SK-N-SH (cell line): ENCODE results near the gene NIPAL3. TPM values are rescaled to one million over a fixed set of nuclear protein-coding genes. Genes with fewer than 3 reads are reported as not detected.

Source experiments
- CTCF ChIA-PET: fragments of 300-600, 350-600 bp; formaldehyde crosslinking; extraction: SDS; loops from one replicate; lab custom pipeline; 2021; lab: Yijun Ruan, JAX
- POLR2A ChIA-PET: fragments of 350-600 bp; sonication (Branson Sonifier 250); formaldehyde crosslinking; extraction: SDS; loops from one replicate; lab custom pipeline; 2020; ENCODE audit warnings: antibody characterized with exemption, inconsistent platforms; lab: Yijun Ruan, JAX
- DNase-seq: peaks from one replicate; pipeline ENCODE4 v3.0.0; 2012
- H2AFZ ChIP-seq: fragments of 200-600 bp; sonication (generic); 2 replicates; pipeline ENCODE4 v1.8.1; 2016; ENCODE audit warnings: antibody characterized with exemption, mild to moderate bottlenecking, low read depth
- H3F3A ChIP-seq: fragments of 200-600 bp; sonication (generic); replicated peaks from 2 replicates; pipeline ENCODE3; 2016; ENCODE audit warnings: antibody characterized with exemption, mild to moderate bottlenecking; ENCODE audit not compliant: insufficient read depth
- H3K27ac ChIP-seq, 2 experiments: fragments of 200-500 bp in 1 of 2; fragments of 200-600 bp in 1 of 2; sonication (Bioruptor generic) in 1 of 2; sonication (generic), shearing (Covaris generic) in 1 of 2; 2 replicates each; pipeline versions ENCODE4 v1.5.1 to v1.6.1; 2014 to 2016; ENCODE audit warnings: low read depth in 2 of 2, inconsistent platforms in 1 of 2, low read length in 1 of 2, mild to moderate bottlenecking in 1 of 2, mixed read lengths in 1 of 2
- H3K27me3 ChIP-seq: fragments of 200-600 bp; sonication (generic), shearing (Covaris generic); 2 replicates; pipeline ENCODE4 v1.6.1; 2016; ENCODE audit warnings: mixed run types; ENCODE audit not compliant: insufficient read depth
- H3K36me3 ChIP-seq, 2 experiments: fragments of 200-500 bp in 1 of 2; fragments of 200-600 bp in 1 of 2; sonication (Bioruptor generic) in 1 of 2; sonication (generic) in 1 of 2; replicated peaks in 1 of 2; 2 replicates each; pipeline versions ENCODE3 to v1.5.1; 2014 to 2016; ENCODE audit warnings: low read length in 1 of 2, mild to moderate bottlenecking in 1 of 2; ENCODE audit not compliant: insufficient read depth in 2 of 2, control insufficient read depth in 1 of 2
- H3K4me1 ChIP-seq, 2 experiments: fragments of 200-500 bp in 1 of 2; fragments of 200-600 bp in 1 of 2; sonication (Bioruptor generic) in 1 of 2; sonication (generic), shearing (Covaris generic) in 1 of 2; 2 replicates each; pipeline versions ENCODE4 v1.5.1 to v1.6.1; 2014 to 2016; ENCODE audit warnings: low read depth in 1 of 2, low read length in 1 of 2, mixed run types in 1 of 2; ENCODE audit not compliant: insufficient read depth in 2 of 2, control insufficient read depth in 1 of 2
- H3K4me2 ChIP-seq: fragments of 200-600 bp; sonication (generic), shearing (Covaris generic); 2 replicates; pipeline ENCODE4 v1.6.1; 2017; ENCODE audit warnings: mixed run types
- H3K4me3 ChIP-seq, 2 experiments: fragments of 200-500 bp in 1 of 2; fragments of 200-600 bp in 1 of 2; sonication (Bioruptor generic) in 1 of 2; sonication (generic), shearing (Covaris generic) in 1 of 2; 2 replicates each; pipeline versions ENCODE4 v1.5.1 to v1.8.1; 2014 to 2016; ENCODE audit warnings: low read depth in 2 of 2, inconsistent platforms in 1 of 2, low read length in 1 of 2, mild to moderate bottlenecking in 1 of 2, mixed read lengths in 1 of 2, moderate library complexity in 1 of 2
- H3K79me2 ChIP-seq: fragments of 200-600 bp; sonication (generic); 2 replicates; pipeline ENCODE4 v1.8.1; 2017; ENCODE audit warnings: mild to moderate bottlenecking; ENCODE audit not compliant: insufficient read depth
- H3K9ac ChIP-seq: fragments of 200-600 bp; sonication (generic); 2 replicates; pipeline ENCODE4 v1.6.1; 2017; ENCODE audit warnings: mixed run types
- H3K9me2 ChIP-seq: fragments of 200-600 bp; sonication (generic); 2 replicates; pipeline ENCODE4 v1.6.1; 2017; ENCODE audit warnings: mixed run types
- H3K9me3 ChIP-seq: fragments of 200-600 bp; sonication (generic); 2 replicates; pipeline ENCODE4 v1.6.1; 2017; ENCODE audit warnings: mixed run types, mild to moderate bottlenecking, moderate library complexity
- H4K20me1 ChIP-seq: fragments of 200-600 bp; sonication (generic); 2 replicates; pipeline ENCODE4 v1.6.1; 2017; ENCODE audit warnings: mild to moderate bottlenecking, mixed run types; ENCODE audit not compliant: insufficient read depth
- CHD2 ChIP-seq: fragments of 150-350 bp; IDR thresholded peaks from 2 replicates; pipeline ENCODE4 v1.6.1; 2018; ENCODE audit warnings: low read length; ENCODE audit not compliant: partially characterized antibody
- ELF1 ChIP-seq: IDR thresholded peaks from 2 replicates; pipeline ENCODE4 v1.4.0; 2012
- FOSL2 ChIP-seq: IDR thresholded peaks from 2 replicates; pipeline ENCODE4 v1.4.0; 2012; ENCODE audit warnings: low read depth, mild to moderate bottlenecking, moderate library complexity, borderline replicate concordance
- NRF1 ChIP-seq: IDR thresholded peaks from 2 replicates; pipeline ENCODE4 v1.6.1; 2012; ENCODE audit warnings: low read depth, mild to moderate bottlenecking, low read length
- POLR2AphosphoS5 ChIP-seq: IDR thresholded peaks from 2 replicates; pipeline ENCODE4 v1.6.1; 2012; ENCODE audit warnings: low read depth, low read length
- RAD21 ChIP-seq: IDR thresholded peaks from 2 replicates; pipeline ENCODE4 v1.6.1; 2012; ENCODE audit warnings: mild to moderate bottlenecking, low read length
- RFX5 ChIP-seq: IDR thresholded peaks from 2 replicates; pipeline ENCODE4 v1.6.1; 2012; ENCODE audit warnings: mild to moderate bottlenecking, improper control_type of control experiment, low read length
- TAF1 ChIP-seq: IDR thresholded peaks from 2 replicates; pipeline ENCODE4 v1.6.1; 2012; ENCODE audit warnings: low read depth, mild to moderate bottlenecking, low read length, moderate library complexity, borderline replicate concordance
- WGBS: methylation state at CpG from one replicate; pipeline ENCODE4 v1.1.6; 2017; ENCODE audit warnings: low lambda C conversion rate; 5-methylcytosine and 5-hydroxymethylcytosine counted together
- polyA plus RNA-seq, 3 experiments: library from polyadenylated mRNA; depleted of rRNA; stranded (reverse); fragments of >200 nt; gene quantifications; 2 replicates each; pipeline ENCODE4 v1.2.3, GENCODE V29; 2012
- TF ChIP-seq, protein P1 (sequence below): IDR thresholded peaks from 2 replicates; pipeline ENCODE4 v1.6.1; 2012; ENCODE audit warnings: mild to moderate bottlenecking, low read depth, low read length, moderate library complexity

NIPAL3 gene
- polyA plus RNA-seq, 1 of the 3 experiments (the other 2 are of a cell fraction), result 20.3 TPM

DNA sequence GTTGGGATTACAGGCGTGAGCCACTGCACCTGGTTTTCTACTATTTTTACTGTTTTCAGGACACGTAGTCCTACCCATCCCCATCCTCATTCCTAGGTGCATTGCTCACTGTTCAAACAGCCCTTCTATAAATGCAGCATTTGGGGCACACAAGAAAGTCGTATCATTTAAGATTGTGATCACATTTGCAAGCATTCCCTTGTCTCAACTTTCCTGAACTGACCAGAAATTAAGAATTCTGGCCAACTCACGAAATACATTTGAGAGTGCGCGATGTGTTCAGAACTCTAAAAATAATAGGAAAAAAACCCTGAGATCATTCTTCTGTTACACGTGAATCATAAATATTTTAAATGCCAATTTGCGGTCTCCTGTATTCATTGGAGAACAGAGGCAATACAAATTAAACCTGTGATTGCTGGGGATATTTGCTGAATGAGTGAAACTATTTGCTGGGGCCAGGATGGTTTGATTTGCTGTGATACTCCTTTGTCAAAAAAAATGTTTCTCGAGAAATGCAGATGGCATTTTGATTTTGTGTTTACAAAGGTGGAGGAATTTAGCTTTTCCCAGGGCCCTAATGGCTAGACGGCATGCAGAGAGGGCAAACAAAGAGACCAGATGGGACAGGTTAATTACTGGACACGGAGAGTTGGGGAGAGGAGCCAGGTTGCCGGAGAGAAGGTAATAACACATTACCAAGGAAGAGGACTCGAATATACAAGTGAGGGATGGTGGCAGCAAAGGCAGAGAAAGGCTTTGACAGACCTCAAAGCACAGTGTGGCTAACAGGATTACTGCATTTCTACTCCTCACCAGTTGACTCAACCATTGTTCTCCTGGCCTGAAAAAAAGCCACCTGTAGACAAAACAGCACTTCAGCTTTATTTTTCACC lies 40.5 kb upstream of the NIPAL3 start:
- Histone ChIP-seq H3K9ac (no peak overlapping the region), H3K4me3 (no peak overlapping the region), H3K27me3 (no peaks in the 10 kb centered on the region), H3K4me2 (no peak overlapping the region), H3K9me3 (no peaks in the 10 kb centered on the region), H3K36me3 (peaks cover 0 to 9% of the 10 kb centered on the region in 2 experiments), H4K20me1 (no peaks in the 10 kb centered on the region), H3K4me1 (no peaks in the 10 kb centered on the region), H3K27ac (0 out of 4 replicates have a peak overlapping the region, but pooled peaks of 1 of the 2 experiments have one; percentile 10), H2AFZ (no peak overlapping the region), H3K9me2 (no peaks in the 10 kb centered on the region), H3K79me2 (no peaks in the 10 kb centered on the region), H3F3A (no peaks in the 10 kb centered on the region)
- whole genome bisulfite sequencing, result 70% methylated on average over 13 of the region's 13 CpGs
- DNase-seq, result no peak
- no peak for TF ChIP-seq RAD21
- CTCF ChIA-PET, result interaction anchor here (1.2 to 3.7 kb wide), 2 partner anchors 16 to 175 kb away, joined by 3 to 25 read pairs; no protein-coding TSS in a partner anchor
- POLR2A ChIA-PET, result no interaction called here

DNA sequence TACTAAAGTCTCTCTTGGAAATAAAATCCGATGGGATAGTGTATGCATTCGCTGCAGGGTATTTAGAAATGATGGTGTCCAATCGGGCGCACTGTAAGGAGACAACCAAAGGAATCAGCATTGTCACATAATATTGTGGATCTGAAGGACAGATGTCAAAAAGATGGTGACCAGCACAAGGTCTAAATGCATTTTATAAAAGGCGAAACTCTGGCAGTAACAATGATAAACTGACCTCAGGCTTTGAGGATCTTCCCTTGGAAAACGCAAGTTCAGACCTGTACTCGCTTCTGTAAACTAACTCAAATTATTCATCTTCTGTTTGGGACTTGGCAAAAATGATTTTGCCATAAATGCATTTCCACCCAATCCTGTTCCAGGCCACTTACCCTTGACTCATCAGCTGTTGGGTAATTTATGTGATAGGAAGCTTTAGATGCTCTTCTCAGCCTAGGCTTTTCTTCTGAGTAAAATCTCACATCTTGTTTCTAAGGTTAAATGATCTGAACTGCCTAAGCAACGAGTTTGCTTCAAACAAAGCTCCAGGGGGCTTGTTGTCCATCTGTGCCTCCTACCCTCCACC lies 35.8 kb upstream of the NIPAL3 start:
- no peak for DNase-seq
- H3K36me3 ChIP-seq, result peaks cover 0 to 13% of the 10 kb centered on the region in 2 experiments
- H3K9me3 ChIP-seq, result no peaks in the 10 kb centered on the region
- no peak overlapping the region for H3K4me2 ChIP-seq
- CTCF ChIA-PET, result interaction anchor here (0.9 to 3.1 kb wide), 3 partner anchors 12 to 178 kb away, joined by 3 to 24 read pairs (median 13); no protein-coding TSS in a partner anchor
- no peak overlapping the region for H3K4me3 ChIP-seq
- H4K20me1 ChIP-seq, result no peaks in the 10 kb centered on the region
- no peaks in the 10 kb centered on the region for H3K27me3 ChIP-seq
- H2AFZ ChIP-seq, result no peak overlapping the region
- WGBS, result 90% methylated on average over 8 of the region's 8 CpGs
- POLR2A ChIA-PET, result no interaction called here
- no peaks in the 10 kb centered on the region for H3K9me2 ChIP-seq
- no peak overlapping the region for H3K9ac ChIP-seq
- peaks cover 2 to 3% of the 10 kb centered on the region in 2 experiments; a peak in 2 of 4 replicates for H3K4me1 ChIP-seq
- TF ChIP-seq NRF1, result no peak
- no peak for TF ChIP-seq TAF1
- no peak for TF ChIP-seq POLR2AphosphoS5
- TF ChIP-seq RFX5, result no peak
- no peak for TF ChIP-seq ELF1
- no peak for TF ChIP-seq CHD2
- TF ChIP-seq, protein P1, sequence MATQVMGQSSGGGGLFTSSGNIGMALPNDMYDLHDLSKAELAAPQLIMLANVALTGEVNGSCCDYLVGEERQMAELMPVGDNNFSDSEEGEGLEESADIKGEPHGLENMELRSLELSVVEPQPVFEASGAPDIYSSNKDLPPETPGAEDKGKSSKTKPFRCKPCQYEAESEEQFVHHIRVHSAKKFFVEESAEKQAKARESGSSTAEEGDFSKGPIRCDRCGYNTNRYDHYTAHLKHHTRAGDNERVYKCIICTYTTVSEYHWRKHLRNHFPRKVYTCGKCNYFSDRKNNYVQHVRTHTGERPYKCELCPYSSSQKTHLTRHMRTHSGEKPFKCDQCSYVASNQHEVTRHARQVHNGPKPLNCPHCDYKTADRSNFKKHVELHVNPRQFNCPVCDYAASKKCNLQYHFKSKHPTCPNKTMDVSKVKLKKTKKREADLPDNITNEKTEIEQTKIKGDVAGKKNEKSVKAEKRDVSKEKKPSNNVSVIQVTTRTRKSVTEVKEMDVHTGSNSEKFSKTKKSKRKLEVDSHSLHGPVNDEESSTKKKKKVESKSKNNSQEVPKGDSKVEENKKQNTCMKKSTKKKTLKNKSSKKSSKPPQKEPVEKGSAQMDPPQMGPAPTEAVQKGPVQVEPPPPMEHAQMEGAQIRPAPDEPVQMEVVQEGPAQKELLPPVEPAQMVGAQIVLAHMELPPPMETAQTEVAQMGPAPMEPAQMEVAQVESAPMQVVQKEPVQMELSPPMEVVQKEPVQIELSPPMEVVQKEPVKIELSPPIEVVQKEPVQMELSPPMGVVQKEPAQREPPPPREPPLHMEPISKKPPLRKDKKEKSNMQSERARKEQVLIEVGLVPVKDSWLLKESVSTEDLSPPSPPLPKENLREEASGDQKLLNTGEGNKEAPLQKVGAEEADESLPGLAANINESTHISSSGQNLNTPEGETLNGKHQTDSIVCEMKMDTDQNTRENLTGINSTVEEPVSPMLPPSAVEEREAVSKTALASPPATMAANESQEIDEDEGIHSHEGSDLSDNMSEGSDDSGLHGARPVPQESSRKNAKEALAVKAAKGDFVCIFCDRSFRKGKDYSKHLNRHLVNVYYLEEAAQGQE, result no peak
- no peak for TF ChIP-seq FOSL2
- no peaks in the 10 kb centered on the region for H3F3A ChIP-seq
- H3K79me2 ChIP-seq, result no peaks in the 10 kb centered on the region
- H3K27ac ChIP-seq, result no peak overlapping the region
